ENCODE data around the gene HTRA2. TPM values are rescaled to one million over a fixed set of nuclear protein-coding genes. Genes with fewer than 3 reads are reported as not detected.
A peak's percentile ranks its signal among the peaks of the same experiment; 100 is the strongest.

Gene HTRA2
- total and polyA plus RNA-seq, 9 of the 15 experiments (the other 6 are each of a cell fraction or from before 2014, with no cell fraction given) = 54.2 to 71.2 (median 65.8) TPM

DNA sequence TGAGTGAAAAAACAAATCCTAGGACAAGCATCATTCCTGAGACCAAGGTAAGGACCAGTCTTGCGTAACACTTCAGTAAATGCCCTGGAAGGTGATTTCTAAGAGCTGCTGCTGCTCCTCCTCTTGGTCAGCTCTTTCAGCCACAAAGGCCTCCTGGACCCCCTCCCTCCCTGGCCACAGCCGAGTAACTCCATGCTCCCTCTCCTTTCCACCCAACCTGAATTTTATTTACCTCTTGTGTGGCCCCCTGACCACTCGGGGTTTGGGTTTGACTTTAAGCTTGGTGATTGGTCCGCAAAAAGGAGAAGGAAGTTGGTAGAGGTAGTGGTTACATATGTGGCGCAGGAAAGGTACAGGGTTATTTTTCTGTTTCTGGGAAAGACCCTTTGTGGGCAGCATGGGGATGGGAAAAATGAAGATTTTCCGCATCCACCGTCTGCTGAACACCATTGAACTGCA lies 9.2 kb downstream of the HTRA2 start:
- POLR2A ChIA-PET = interaction anchor here (1.0 to 4.3 kb wide), 2 partner anchors 9 to 35 kb away, joined by 3 to 25 read pairs; partner anchors contain the start of genes AUP1 and HTRA2
- no peak overlapping the region for H3K4me3 ChIP-seq

More for the DNA sequence above, 9.2 kb downstream of the HTRA2 start:
- DNase-seq (ENCODE audit: extremely low read depth in 1 of 4, low spot score in 3 of 4) (no peak), FAIRE-seq (no peak), ATAC-seq (no peak)
- Histone ChIP-seq H3K9me1 (ENCODE audit: control insufficient read depth, insufficient read depth, low read length) (no peaks in the 10 kb centered on the region), H3K79me2 (ENCODE audit: control insufficient read depth, insufficient read depth, low read length) (no peaks in the 10 kb centered on the region), H3K36me3 (ENCODE audit: control insufficient read depth, insufficient read depth, low read length) (no peaks in the 10 kb centered on the region), H3K4me2 (ENCODE audit: insufficient read depth, low read length) (no peak overlapping the region), H2AFZ (ENCODE audit: low read depth, low read length) (no peak overlapping the region), H4K20me1 (replicated peaks; ENCODE audit: control insufficient read depth, insufficient read depth, low read length) (no peaks in the 10 kb centered on the region), H3K27ac (ENCODE audit: extremely low read depth, low read depth, low read length) (no peak overlapping the region), H3K9ac (ENCODE audit: insufficient read depth in 1 of 2, low read depth in 2 of 2, low read length in 2 of 2) (peak overlapping the region in 1 of 2 experiments; percentile 12; a peak in 1 of 4 replicates), H3K4me1 (replicated peaks in 1 of 2; ENCODE audit: control insufficient read depth in 2 of 2, insufficient read depth in 2 of 2, low read length in 2 of 2) (peaks cover 5 to 23% of the 10 kb centered on the region in 2 experiments; a peak in 4 of 5 replicates), H3K27me3 (ENCODE audit: control insufficient read depth in 2 of 2, insufficient read depth in 2 of 2, low read length in 2 of 2) (no peaks in the 10 kb centered on the region), H3K9me3 (replicated peaks; ENCODE audit: control insufficient read depth, insufficient read depth, low read depth, low read length) (no peaks in the 10 kb centered on the region)
- WGBS (ENCODE audit: insufficient coverage, low coverage, missing lambda C conversion rate) = 29% methylated on average over 6 of the region's 7 CpGs
- intact Hi-C loops (cut with micrococcal nuclease) (no loop called here), in situ Hi-C loops (cut with MboI) (no loop called here)
- no TSS peak for BruUV-seq (replicated peaks)
- TF ChIP-seq CEBPB (tag; IDR thresholded peaks at IDR 0.05) (peak; percentile 88), ZNF274 (IDR thresholded peaks at IDR 0.05; ENCODE audit: borderline replicate concordance, low read depth, low read length) (no peak), PCBP2 (IDR thresholded peaks at IDR 0.05; ENCODE audit: low read depth, low read length, poor library complexity, severe bottlenecking) (no peak), RFX7 (CRISPR knock-in tag; IDR thresholded peaks at IDR 0.05) (no peak), CEBPG (CRISPR knock-in tag; IDR thresholded peaks at IDR 0.05) (no peak), CEBPG (tag; conservative IDR thresholded peaks at IDR 0.05 in 1 of 2, IDR thresholded peaks at IDR 0.05 in 1 of 2) (peak; percentile 12 to 37; a peak in 1 of 4 replicates)
- TF ChIP-seq, protein P1, sequence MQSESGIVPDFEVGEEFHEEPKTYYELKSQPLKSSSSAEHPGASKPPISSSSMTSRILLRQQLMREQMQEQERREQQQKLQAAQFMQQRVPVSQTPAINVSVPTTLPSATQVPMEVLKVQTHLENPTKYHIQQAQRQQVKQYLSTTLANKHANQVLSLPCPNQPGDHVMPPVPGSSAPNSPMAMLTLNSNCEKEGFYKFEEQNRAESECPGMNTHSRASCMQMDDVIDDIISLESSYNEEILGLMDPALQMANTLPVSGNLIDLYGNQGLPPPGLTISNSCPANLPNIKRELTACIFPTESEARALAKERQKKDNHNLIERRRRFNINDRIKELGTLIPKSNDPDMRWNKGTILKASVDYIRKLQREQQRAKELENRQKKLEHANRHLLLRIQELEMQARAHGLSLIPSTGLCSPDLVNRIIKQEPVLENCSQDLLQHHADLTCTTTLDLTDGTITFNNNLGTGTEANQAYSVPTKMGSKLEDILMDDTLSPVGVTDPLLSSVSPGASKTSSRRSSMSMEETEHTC (IDR thresholded peaks at IDR 0.05) = no peak
- TF ChIP-seq, protein P2, sequence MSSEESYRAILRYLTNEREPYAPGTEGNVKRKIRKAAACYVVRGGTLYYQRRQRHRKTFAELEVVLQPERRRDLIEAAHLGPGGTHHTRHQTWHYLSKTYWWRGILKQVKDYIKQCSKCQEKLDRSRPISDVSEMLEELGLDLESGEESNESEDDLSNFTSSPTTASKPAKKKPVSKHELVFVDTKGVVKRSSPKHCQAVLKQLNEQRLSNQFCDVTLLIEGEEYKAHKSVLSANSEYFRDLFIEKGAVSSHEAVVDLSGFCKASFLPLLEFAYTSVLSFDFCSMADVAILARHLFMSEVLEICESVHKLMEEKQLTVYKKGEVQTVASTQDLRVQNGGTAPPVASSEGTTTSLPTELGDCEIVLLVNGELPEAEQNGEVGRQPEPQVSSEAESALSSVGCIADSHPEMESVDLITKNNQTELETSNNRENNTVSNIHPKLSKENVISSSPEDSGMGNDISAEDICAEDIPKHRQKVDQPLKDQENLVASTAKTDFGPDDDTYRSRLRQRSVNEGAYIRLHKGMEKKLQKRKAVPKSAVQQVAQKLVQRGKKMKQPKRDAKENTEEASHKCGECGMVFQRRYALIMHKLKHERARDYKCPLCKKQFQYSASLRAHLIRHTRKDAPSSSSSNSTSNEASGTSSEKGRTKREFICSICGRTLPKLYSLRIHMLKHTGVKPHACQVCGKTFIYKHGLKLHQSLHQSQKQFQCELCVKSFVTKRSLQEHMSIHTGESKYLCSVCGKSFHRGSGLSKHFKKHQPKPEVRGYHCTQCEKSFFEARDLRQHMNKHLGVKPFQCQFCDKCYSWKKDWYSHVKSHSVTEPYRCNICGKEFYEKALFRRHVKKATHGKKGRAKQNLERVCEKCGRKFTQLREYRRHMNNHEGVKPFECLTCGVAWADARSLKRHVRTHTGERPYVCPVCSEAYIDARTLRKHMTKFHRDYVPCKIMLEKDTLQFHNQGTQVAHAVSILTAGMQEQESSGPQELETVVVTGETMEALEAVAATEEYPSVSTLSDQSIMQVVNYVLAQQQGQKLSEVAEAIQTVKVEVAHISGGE (CRISPR knock-in tag; IDR thresholded peaks at IDR 0.05) = no peak
- TF ChIP-seq, protein P3, sequence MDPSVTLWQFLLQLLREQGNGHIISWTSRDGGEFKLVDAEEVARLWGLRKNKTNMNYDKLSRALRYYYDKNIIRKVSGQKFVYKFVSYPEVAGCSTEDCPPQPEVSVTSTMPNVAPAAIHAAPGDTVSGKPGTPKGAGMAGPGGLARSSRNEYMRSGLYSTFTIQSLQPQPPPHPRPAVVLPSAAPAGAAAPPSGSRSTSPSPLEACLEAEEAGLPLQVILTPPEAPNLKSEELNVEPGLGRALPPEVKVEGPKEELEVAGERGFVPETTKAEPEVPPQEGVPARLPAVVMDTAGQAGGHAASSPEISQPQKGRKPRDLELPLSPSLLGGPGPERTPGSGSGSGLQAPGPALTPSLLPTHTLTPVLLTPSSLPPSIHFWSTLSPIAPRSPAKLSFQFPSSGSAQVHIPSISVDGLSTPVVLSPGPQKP (CRISPR knock-in tag; IDR thresholded peaks at IDR 0.05) = no peak
- CTCF ChIA-PET (ENCODE audit: low intra/inter-chr PET ratio) = no interaction called here

Measured in K562 (cell line).